Measurements from ENCODE around the gene PPP1R13B.
"Not testable (repeated sequence)": the region's sequence is repeated elsewhere in the genome, so short reads cannot be mapped to it uniquely, and the experiment has no call there.

PPP1R13B gene
- total RNA-seq = 22.1 to 59.4 (median 38.1) reads per million in 4 experiments

GRCh38 chr14:103847451-103848174, at the start of gene PPP1R13B:
PPP1R13B (minus strand) TSS chr14:103847575; CDS start chr14:103847307, 268 bp downstream.
- DNase-seq = peak; percentile 90

GRCh38 chr14:103896578-103896977, 49.2 kb upstream of the PPP1R13B start:
- no peak for DNase-seq

- no peak for DNase-seq
Observed at GRCh38 chr14:103894723-103895059, 47.3 kb upstream of the PPP1R13B start.

- no peak for DNase-seq
Observed at GRCh38 chr14:103894034-103894722, 46.8 kb upstream of the PPP1R13B start.

- no peak for DNase-seq
Observed at GRCh38 chr14:103892247-103892646, 44.9 kb upstream of the PPP1R13B start.

- DNase-seq = no peak
Observed at GRCh38 chr14:103891667-103892215, 44.4 kb upstream of the PPP1R13B start.

GRCh38 chr14:103890821-103891666, 43.7 kb upstream of the PPP1R13B start:
- no peak for DNase-seq

- no peak for DNase-seq
Observed at GRCh38 chr14:103890052-103890371, 42.6 kb upstream of the PPP1R13B start.

- DNase-seq = no peak
Observed at GRCh38 chr14:103889313-103890051, 42.1 kb upstream of the PPP1R13B start.

GRCh38 chr14:103889002-103889312, 41.6 kb upstream of the PPP1R13B start:
- not testable (repeated sequence) for DNase-seq

- DNase-seq = no peak
Observed at GRCh38 chr14:103887557-103888115, 40.3 kb upstream of the PPP1R13B start.

- no peak for DNase-seq
Observed at GRCh38 chr14:103887170-103887501, 39.8 kb upstream of the PPP1R13B start.

GRCh38 chr14:103886304-103887169, 39.2 kb upstream of the PPP1R13B start:
- DNase-seq = no peak

- no peak for DNase-seq
Observed at GRCh38 chr14:103885509-103885932, 38.1 kb upstream of the PPP1R13B start.

- no peak for DNase-seq
Observed at GRCh38 chr14:103884854-103885253, 37.5 kb upstream of the PPP1R13B start.

GRCh38 chr14:103883263-103883523, 35.8 kb upstream of the PPP1R13B start:
- DNase-seq = no peak

- no peak for DNase-seq
Observed at GRCh38 chr14:103882503-103883262, 35.3 kb upstream of the PPP1R13B start.

GRCh38 chr14:103881268-103882201, 34.2 kb upstream of the PPP1R13B start:
- no peak for DNase-seq

GRCh38 chr14:103880348-103881267, 33.2 kb upstream of the PPP1R13B start:
- DNase-seq = peak; percentile 12
